ENCODE results near the gene TBCE. TPM values are rescaled to one million over a fixed set of nuclear protein-coding genes. Genes with fewer than 3 reads are reported as not detected.
"Not testable (repeated sequence)": the region's sequence is repeated elsewhere in the genome, so short reads cannot be mapped to it uniquely, and the experiment has no call there.

TBCE gene
- total and polyA plus RNA-seq, 4 donors = 16.7 to 48.6 (median 22.7) TPM

DNA sequence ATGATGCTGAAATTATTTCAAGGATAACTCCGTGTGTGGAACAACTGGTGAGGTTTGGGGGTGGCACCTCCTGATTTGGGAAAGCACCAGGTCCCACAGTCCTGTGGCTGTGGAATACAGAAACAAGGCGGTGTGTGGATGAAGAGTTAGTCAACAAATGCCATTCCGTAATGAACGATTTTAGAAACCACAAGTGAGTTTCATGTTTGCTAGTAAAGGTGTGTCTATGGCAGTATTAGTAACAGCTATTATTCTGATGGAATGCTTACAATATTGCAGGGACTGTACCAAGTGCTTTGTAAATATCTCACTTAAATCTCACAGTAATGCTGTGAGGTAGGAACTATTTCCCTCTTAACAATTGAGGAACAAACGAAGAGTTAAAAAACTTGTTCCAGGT is 83.2 kb downstream of the TBCE start:
- peaks cover 8 to 15% of the 10 kb centered on the region in 2 donors for H3K36me3 ChIP-seq (ENCODE audit: control insufficient read depth in 1 of 2, insufficient read depth in 2 of 2, low read length in 1 of 2)
- H3K9me3 ChIP-seq (ENCODE audit: control insufficient read depth, low read length) = no peaks in the 10 kb centered on the region
- no peaks in the 10 kb centered on the region for H3K27me3 ChIP-seq (ENCODE audit: control insufficient read depth in 1 of 2, insufficient read depth in 2 of 2, low read length in 1 of 2)
- no peak overlapping the region for H3K4me3 ChIP-seq (ENCODE audit: low read length in 2 of 2)
- DNase-seq (no peak), ATAC-seq (ENCODE audit: low FRiP score) (no peak)
- H3K4me1 ChIP-seq (ENCODE audit: control insufficient read depth in 1 of 2, insufficient read depth in 2 of 2, low read length in 2 of 2) = no peaks in the 10 kb centered on the region
- intact Hi-C loops (cut with DNase I) = no loop called here
- H3K27ac ChIP-seq (ENCODE audit: low read depth in 1 of 2, low read length in 2 of 2) = no peak overlapping the region
- WGBS, 2 donors = 90% methylated on average over 5 of the region's 5 CpGs

DNA sequence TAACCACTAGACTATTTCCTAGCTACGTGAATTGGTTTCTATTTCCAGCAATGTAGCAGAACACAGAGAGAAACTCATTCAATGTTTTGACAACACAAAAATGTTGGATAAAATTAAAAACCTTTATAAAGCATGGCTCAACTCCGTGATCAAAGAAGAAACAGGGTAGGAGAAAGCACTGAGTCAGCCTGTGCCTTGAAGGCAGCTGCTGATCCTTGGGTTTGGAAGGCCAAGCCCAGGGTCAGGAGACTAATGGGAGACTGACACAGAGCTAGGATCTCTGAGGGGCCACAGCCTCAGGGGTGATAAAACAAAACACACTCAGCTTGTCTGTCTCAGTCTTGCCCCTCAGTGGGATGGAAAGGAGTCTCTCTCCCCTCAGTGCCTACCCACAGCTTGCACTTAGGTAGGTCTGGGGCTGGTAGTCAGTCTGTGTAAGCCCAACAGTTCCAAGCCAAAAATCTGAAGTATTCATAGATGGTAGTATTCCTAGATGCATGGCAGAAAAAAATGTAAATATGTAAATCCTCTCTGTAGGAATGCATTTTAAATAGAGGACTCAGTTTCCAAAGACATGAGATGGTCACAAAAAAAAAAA is 83.8 kb downstream of the TBCE start:
- H3K36me3 ChIP-seq (ENCODE audit: control insufficient read depth in 1 of 2, insufficient read depth in 2 of 2, low read length in 1 of 2) = peaks cover 6 to 12% of the 10 kb centered on the region in 2 donors
- WGBS, 2 donors = 28 to 29% methylated on average over 2 of the region's 2 CpGs
- ATAC-seq (ENCODE audit: low FRiP score) = no peak
- H3K27me3 ChIP-seq (ENCODE audit: control insufficient read depth in 1 of 2, insufficient read depth in 2 of 2, low read length in 1 of 2) = no peaks in the 10 kb centered on the region
- H3K27ac ChIP-seq (ENCODE audit: low read depth in 1 of 2, low read length in 2 of 2) = peak overlapping the region in 1 of 2 donors; percentile 48
- no peaks in the 10 kb centered on the region for H3K9me3 ChIP-seq (ENCODE audit: control insufficient read depth, low read length)
- no peak for DNase-seq
- H3K4me3 ChIP-seq (ENCODE audit: low read length in 2 of 2) = no peak overlapping the region
- no peaks in the 10 kb centered on the region for H3K4me1 ChIP-seq (ENCODE audit: control insufficient read depth in 1 of 2, insufficient read depth in 2 of 2, low read length in 2 of 2)
- intact Hi-C loops (cut with DNase I) = no loop called here

DNA sequence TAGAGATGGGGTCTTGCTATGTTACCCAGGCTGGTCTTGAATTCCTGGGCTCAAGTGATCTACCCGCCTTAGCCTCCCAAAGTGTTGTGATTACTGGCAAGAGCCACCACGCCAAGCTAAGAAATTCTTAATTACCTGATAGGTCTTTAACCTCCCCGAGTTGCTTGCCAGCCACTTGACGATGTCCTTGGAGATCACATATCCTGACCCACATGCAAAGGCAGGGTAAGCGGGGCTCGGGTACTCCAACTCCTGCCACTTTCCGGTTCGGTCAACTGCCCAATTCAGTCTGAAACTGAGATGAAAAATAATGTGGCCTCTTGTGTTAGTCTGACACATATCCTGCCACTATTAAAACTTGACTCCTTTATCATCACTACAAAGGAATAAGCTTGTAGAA is 86.8 kb downstream of the TBCE start:
- peaks cover 2 to 4% of the 10 kb centered on the region in 2 donors for H3K36me3 ChIP-seq (ENCODE audit: control insufficient read depth in 1 of 2, insufficient read depth in 2 of 2, low read length in 1 of 2)
- H3K4me3 ChIP-seq (ENCODE audit: low read length in 2 of 2) = no peak overlapping the region
- no peaks in the 10 kb centered on the region for H3K9me3 ChIP-seq (ENCODE audit: control insufficient read depth, low read length)
- intact Hi-C loops (cut with DNase I) = no loop called here
- H3K27ac ChIP-seq (ENCODE audit: low read depth in 1 of 2, low read length in 2 of 2) = no peak overlapping the region
- no peaks in the 10 kb centered on the region for H3K27me3 ChIP-seq (ENCODE audit: control insufficient read depth in 1 of 2, insufficient read depth in 2 of 2, low read length in 1 of 2)
- ATAC-seq (ENCODE audit: low FRiP score) (no peak), DNase-seq (no peak)
- H3K4me1 ChIP-seq (ENCODE audit: control insufficient read depth in 1 of 2, insufficient read depth in 2 of 2, low read length in 2 of 2) = no peaks in the 10 kb centered on the region
- WGBS, 2 donors = 92 to 96% methylated on average over 8 of the region's 8 CpGs

DNA sequence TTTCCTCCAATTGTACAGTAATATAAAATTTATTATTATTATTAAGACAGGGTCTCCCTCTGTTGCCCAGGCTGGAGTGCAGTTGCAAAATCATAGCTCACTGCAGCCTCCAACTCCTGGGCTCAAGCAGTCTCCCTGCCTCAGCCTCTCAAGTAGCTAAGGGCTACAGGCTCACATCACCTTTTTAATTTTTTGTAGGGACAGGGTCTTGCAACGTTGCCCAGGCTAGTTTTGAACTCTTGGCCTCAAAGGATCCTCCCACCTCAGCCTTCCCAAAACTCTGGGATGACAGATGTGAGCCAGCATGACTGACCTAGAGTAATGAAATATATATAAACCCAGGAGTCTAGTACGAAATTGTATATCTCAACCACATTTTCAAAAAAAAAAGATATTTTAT is 87.9 kb downstream of the TBCE start:
- Histone ChIP-seq H3K9me3 (ENCODE audit: control insufficient read depth, low read length) (no peaks in the 10 kb centered on the region), H3K27ac (ENCODE audit: low read depth in 1 of 2, low read length in 2 of 2) (no peak overlapping the region), H3K4me3 (ENCODE audit: low read length in 2 of 2) (no peak overlapping the region), H3K4me1 (ENCODE audit: control insufficient read depth in 1 of 2, insufficient read depth in 2 of 2, low read length in 2 of 2) (no peaks in the 10 kb centered on the region), H3K36me3 (ENCODE audit: control insufficient read depth in 1 of 2, insufficient read depth in 2 of 2, low read length in 1 of 2) (peaks cover 2 to 4% of the 10 kb centered on the region in 2 donors), H3K27me3 (ENCODE audit: control insufficient read depth in 1 of 2, insufficient read depth in 2 of 2, low read length in 1 of 2) (no peaks in the 10 kb centered on the region)
- ATAC-seq (ENCODE audit: low FRiP score) (no peak), DNase-seq (no peak)
- 68 to 70% methylated on average over 2 of the region's 2 CpGs for WGBS, 2 donors
- intact Hi-C loops (cut with DNase I) = no loop called here

DNA sequence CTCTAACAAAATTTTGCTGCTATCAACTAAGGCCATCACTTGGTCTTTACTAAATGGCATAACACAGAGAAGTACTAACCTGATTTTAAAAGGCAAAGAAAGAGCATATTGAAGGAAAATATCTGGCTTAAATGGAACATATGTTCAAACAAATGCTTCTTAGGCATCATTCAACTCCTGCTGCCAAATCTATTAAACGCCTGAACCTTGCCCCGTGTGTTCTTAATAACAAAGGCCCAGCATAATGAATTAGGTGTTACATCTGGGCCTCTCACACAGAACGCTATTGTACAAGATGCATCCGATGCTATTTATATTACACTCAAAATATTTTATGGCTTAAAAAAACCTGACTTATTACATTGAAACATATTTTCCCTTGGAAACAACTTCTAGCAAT is 88.6 kb downstream of the TBCE start:
- ATAC-seq (ENCODE audit: low FRiP score) = no peak
- Histone ChIP-seq H3K9me3 (ENCODE audit: control insufficient read depth, low read length) (no peaks in the 10 kb centered on the region), H3K27ac (ENCODE audit: low read depth in 1 of 2, low read length in 2 of 2) (no peak overlapping the region), H3K36me3 (ENCODE audit: control insufficient read depth in 1 of 2, insufficient read depth in 2 of 2, low read length in 1 of 2) (peaks cover 2 to 5% of the 10 kb centered on the region in 2 donors), H3K4me1 (ENCODE audit: control insufficient read depth in 1 of 2, insufficient read depth in 2 of 2, low read length in 2 of 2) (no peaks in the 10 kb centered on the region), H3K27me3 (ENCODE audit: control insufficient read depth in 1 of 2, insufficient read depth in 2 of 2, low read length in 1 of 2) (no peaks in the 10 kb centered on the region), H3K4me3 (ENCODE audit: low read length in 2 of 2) (no peak overlapping the region)
- intact Hi-C loops (cut with DNase I) = no loop called here
- DNase-seq = no peak
- 49 to 59% methylated on average over 4 of the region's 4 CpGs for WGBS, 2 donors

DNA sequence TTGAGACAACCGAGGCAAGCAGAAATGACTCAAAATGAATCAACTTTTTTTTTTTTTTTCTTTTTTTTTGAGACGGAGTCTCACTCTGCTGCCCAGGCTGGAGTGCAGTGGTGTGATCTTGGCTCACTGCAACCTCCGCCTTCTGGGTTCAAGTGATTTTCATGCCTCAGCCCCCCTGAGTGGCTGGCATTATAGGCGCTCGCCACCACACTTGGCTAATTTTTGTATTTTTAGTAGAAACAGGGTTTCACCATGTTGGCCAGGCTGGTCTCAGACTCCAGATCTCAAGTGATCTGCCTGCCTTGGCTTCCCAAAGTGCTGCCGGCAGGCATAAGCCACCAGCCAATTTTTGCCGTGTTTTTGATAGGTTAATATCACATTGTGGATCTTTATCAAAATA is 90.6 kb downstream of the TBCE start:
- H3K9me3 ChIP-seq (ENCODE audit: control insufficient read depth, low read length); H3K27me3 ChIP-seq (ENCODE audit: control insufficient read depth in 1 of 2, insufficient read depth in 2 of 2, low read length in 1 of 2); H3K27ac ChIP-seq (ENCODE audit: low read depth in 1 of 2, low read length in 2 of 2); intact Hi-C loops (cut with DNase I); H3K36me3 ChIP-seq (ENCODE audit: control insufficient read depth in 1 of 2, insufficient read depth in 2 of 2, low read length in 1 of 2); H3K4me1 ChIP-seq (ENCODE audit: control insufficient read depth in 1 of 2, insufficient read depth in 2 of 2, low read length in 2 of 2); H3K4me3 ChIP-seq (ENCODE audit: low read length in 2 of 2); DNase-seq; ATAC-seq (ENCODE audit: low FRiP score): not testable (repeated sequence)
- WGBS, 2 donors = 85 to 89% methylated on average over 7 of the region's 7 CpGs

DNA sequence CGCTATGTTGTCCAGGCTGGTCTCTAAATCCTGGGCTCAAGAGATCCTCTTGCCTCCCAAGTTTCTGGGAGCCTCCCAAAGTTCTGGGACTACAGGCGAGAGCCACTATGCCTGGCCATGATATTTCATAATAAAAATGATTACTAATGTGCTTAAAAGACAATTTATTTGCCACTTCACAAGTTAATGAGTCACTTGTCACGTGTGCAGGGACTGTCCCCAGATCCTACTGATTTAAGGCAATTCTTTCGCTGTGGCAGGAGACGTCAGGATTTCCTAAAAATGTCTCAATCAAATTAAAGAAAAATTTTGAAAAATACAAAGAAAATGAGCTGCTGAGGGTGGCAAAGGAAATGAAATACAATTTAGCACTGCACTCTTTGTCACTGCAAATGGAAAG is 93.5 kb downstream of the TBCE start:
- no peaks in the 10 kb centered on the region for H3K27me3 ChIP-seq (ENCODE audit: control insufficient read depth in 1 of 2, insufficient read depth in 2 of 2, low read length in 1 of 2)
- H3K27ac ChIP-seq (ENCODE audit: low read depth in 1 of 2, low read length in 2 of 2) = no peak overlapping the region
- no peaks in the 10 kb centered on the region for H3K9me3 ChIP-seq (ENCODE audit: control insufficient read depth, low read length)
- ATAC-seq (ENCODE audit: low FRiP score) = no peak
- intact Hi-C loops (cut with DNase I) = no loop called here
- H3K4me1 ChIP-seq (ENCODE audit: control insufficient read depth in 1 of 2, insufficient read depth in 2 of 2, low read length in 2 of 2) = no peaks in the 10 kb centered on the region
- DNase-seq = no peak
- no peak overlapping the region for H3K4me3 ChIP-seq (ENCODE audit: low read length in 2 of 2)
- peaks cover 0 to 4% of the 10 kb centered on the region in 2 donors for H3K36me3 ChIP-seq (ENCODE audit: control insufficient read depth in 1 of 2, insufficient read depth in 2 of 2, low read length in 1 of 2)
- 91 to 93% methylated on average over 5 of the region's 5 CpGs for WGBS, 2 donors

DNA sequence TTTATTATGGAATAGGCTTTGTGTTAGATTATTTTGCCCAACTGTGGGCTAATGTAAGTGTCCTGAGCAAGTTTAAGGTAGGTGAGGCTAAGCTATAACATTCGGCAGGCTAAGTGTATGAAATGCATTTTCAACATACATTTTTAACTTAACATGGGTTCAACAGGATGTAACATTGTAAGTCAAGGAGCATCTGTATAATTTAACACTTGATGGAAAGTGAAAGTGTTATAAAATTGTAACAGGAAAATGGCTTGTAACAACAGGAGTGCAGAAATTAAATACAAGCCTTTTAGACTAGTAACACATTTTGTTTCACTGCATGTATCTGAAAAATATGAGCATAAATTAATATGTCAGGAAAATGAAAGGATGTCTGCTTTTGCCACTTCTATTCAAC is 94.7 kb downstream of the TBCE start:
- DNase-seq (no peak), ATAC-seq (ENCODE audit: low FRiP score) (no peak)
- WGBS, 2 donors = 79 to 85% methylated on average over 1 of the region's 1 CpG
- no peaks in the 10 kb centered on the region for H3K4me1 ChIP-seq (ENCODE audit: control insufficient read depth in 1 of 2, insufficient read depth in 2 of 2, low read length in 2 of 2)
- intact Hi-C loops (cut with DNase I) = no loop called here
- H3K9me3 ChIP-seq (ENCODE audit: control insufficient read depth, low read length) = no peaks in the 10 kb centered on the region
- H3K27me3 ChIP-seq (ENCODE audit: control insufficient read depth in 1 of 2, insufficient read depth in 2 of 2, low read length in 1 of 2) = no peaks in the 10 kb centered on the region
- no peak overlapping the region for H3K4me3 ChIP-seq (ENCODE audit: low read length in 2 of 2)
- H3K36me3 ChIP-seq (ENCODE audit: control insufficient read depth in 1 of 2, insufficient read depth in 2 of 2, low read length in 1 of 2) = peaks cover 0 to 4% of the 10 kb centered on the region in 2 donors
- H3K27ac ChIP-seq (ENCODE audit: low read depth in 1 of 2, low read length in 2 of 2) = no peak overlapping the region

DNA sequence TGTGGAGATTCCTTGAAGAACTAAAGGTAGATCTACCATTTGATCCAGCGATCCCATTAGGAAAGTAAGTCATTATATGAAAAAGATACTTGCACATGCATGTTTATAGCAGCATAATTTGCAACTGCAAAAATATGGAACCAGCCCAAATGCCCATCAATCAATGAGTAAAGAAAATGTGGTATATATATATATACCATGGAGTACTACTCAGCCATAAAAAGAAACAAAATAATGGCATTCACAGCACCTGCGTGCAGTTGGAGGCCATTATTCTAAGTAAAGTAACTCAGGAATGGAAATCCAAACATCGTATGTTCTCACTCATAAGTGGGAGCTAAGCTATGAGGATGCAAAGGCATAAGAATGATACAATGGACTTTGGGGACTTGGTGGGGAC is 95.6 kb downstream of the TBCE start:
- H3K27me3 ChIP-seq (ENCODE audit: control insufficient read depth in 1 of 2, insufficient read depth in 2 of 2, low read length in 1 of 2); H3K27ac ChIP-seq (ENCODE audit: low read depth in 1 of 2, low read length in 2 of 2); H3K4me1 ChIP-seq (ENCODE audit: control insufficient read depth in 1 of 2, insufficient read depth in 2 of 2, low read length in 2 of 2); H3K4me3 ChIP-seq (ENCODE audit: low read length in 2 of 2); DNase-seq; intact Hi-C loops (cut with DNase I); H3K9me3 ChIP-seq (ENCODE audit: control insufficient read depth, low read length); ATAC-seq (ENCODE audit: low FRiP score); H3K36me3 ChIP-seq (ENCODE audit: control insufficient read depth in 1 of 2, insufficient read depth in 2 of 2, low read length in 1 of 2): not testable (repeated sequence)
- WGBS, 2 donors = 96 to 98% methylated on average over 3 of the region's 3 CpGs
